ENCODE data around the gene GALNT10.

DNA sequence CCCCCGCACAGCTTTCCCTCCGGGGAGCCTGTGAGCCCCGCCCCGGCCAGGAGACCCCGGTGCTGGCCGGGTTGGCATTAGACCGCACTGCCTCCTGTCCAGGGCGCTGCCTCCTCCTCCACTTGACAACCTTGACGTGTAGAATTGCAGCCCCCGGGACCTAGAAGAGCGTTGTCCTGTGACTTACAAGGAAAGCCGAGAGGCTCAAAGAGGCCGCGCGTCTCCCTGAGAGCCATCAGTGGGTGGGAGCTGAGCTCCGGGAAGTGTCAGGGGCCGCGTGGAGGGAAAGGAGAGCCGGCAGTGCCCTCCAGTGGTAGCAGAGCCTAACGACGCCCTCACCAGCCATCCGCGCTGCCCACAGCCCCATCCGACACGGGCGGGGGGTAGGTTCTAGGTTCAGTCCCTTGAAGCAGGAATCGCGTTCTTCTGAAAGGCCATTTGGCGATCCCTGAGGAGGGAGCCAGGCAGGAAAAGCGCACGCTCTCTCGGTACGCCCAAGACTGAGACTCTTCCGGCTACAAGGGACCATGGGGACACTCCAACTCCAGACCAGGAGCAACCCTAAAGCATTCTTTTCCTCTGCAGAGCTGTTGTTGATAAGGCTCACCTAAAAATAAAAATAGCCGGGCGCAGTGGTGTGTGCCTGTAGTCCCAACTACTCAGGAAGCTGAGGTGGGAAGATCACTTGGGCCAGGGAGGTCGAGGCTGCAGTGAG is 214.7 kb downstream of the GALNT10 start:
- no peak for TF ChIP-seq EZH2 (IDR thresholded peaks at IDR 0.05)
- no peak for TF ChIP-seq POLR2AphosphoS5 (IDR thresholded peaks at IDR 0.05; ENCODE audit: borderline replicate concordance, low read depth, low read length)

Measured in SK-N-MC (cell line).